Measurements from ENCODE around the gene TLR7. TPM values are rescaled to one million over a fixed set of nuclear protein-coding genes. Genes with fewer than 3 reads are reported as not detected.

The TLR7 gene
- under 1 TPM; 0.22 to 0.24 TPM for total RNA-seq

GRCh38 chrX:12866451-12867377, at the start of gene TLR7:
TSS of gene TLR7 (plus strand) at chrX:12867072. CDS start at chrX:12867579, 507 bp downstream.
- Histone ChIP-seq H3K36me3 (no peaks in the 10 kb centered on the region), H3K27ac (no peak within 1 kb of the TSS), H3K27me3 (no peaks in the 10 kb centered on the region), H3K9me3 (peaks cover 0 to 12% of the 10 kb centered on the region in 2 donors), H3K4me1 (no peaks in the 10 kb centered on the region), H3K4me3 (no peak within 1 kb of the TSS)
- DNase-seq (ENCODE audit: low spot score): no peak
- TF ChIP-seq, protein P1, sequence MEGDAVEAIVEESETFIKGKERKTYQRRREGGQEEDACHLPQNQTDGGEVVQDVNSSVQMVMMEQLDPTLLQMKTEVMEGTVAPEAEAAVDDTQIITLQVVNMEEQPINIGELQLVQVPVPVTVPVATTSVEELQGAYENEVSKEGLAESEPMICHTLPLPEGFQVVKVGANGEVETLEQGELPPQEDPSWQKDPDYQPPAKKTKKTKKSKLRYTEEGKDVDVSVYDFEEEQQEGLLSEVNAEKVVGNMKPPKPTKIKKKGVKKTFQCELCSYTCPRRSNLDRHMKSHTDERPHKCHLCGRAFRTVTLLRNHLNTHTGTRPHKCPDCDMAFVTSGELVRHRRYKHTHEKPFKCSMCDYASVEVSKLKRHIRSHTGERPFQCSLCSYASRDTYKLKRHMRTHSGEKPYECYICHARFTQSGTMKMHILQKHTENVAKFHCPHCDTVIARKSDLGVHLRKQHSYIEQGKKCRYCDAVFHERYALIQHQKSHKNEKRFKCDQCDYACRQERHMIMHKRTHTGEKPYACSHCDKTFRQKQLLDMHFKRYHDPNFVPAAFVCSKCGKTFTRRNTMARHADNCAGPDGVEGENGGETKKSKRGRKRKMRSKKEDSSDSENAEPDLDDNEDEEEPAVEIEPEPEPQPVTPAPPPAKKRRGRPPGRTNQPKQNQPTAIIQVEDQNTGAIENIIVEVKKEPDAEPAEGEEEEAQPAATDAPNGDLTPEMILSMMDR (IDR thresholded peaks at IDR 0.05): no peak

GRCh38 chrX:12817528-12817927, 49.3 kb upstream of the TLR7 start:
- H3K4me3 ChIP-seq: no peak overlapping the region
- H3K36me3 ChIP-seq: no peaks in the 10 kb centered on the region
- no peaks in the 10 kb centered on the region for H3K27me3 ChIP-seq
- H3K27ac ChIP-seq: no peak overlapping the region
- no peak for DNase-seq (ENCODE audit: low spot score)
- H3K4me1 ChIP-seq: no peaks in the 10 kb centered on the region
- TF ChIP-seq, protein P1 (IDR thresholded peaks at IDR 0.05): no peak
- no peaks in the 10 kb centered on the region for H3K9me3 ChIP-seq

GRCh38 chrX:12819222-12819621, 47.6 kb upstream of the TLR7 start:
- no peaks in the 10 kb centered on the region for H3K9me3 ChIP-seq
- no peaks in the 10 kb centered on the region for H3K27me3 ChIP-seq
- no peak overlapping the region for H3K27ac ChIP-seq
- no peak for DNase-seq (ENCODE audit: low spot score)
- TF ChIP-seq, protein P1 (IDR thresholded peaks at IDR 0.05): no peak
- H3K4me1 ChIP-seq: no peaks in the 10 kb centered on the region
- no peak overlapping the region for H3K4me3 ChIP-seq
- no peaks in the 10 kb centered on the region for H3K36me3 ChIP-seq

DNA sequence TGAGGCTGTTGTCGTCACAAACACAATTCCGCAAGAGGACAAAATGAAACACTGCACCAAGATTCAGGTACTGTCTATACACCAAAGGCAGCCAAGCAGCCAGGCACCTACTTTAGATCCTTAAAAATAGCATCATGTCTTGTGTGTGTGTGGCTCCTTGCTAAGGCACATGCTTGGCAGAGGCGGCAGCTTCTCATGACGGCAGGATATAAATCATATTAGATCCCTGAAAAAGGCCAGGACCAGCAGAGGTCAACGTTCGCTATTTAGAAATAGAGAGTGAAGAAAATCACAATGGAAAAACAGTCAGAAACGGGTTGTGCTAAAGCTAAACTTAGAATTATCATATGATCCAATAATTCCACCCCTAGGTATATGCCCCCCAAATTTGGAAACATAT, 46.1 kb upstream of the TLR7 start:
- H3K36me3 ChIP-seq: no peaks in the 10 kb centered on the region

GRCh38 chrX:12824944-12825343, 41.9 kb upstream of the TLR7 start:
- TF ChIP-seq, protein P1 (IDR thresholded peaks at IDR 0.05): no peak
- H3K4me1 ChIP-seq: no peaks in the 10 kb centered on the region

More for the DNA sequence above, 46.1 kb upstream of the TLR7 start:
- no peaks in the 10 kb centered on the region for H3K27me3 ChIP-seq
- TF ChIP-seq, protein P1 (IDR thresholded peaks at IDR 0.05): no peak
- no peak for DNase-seq (ENCODE audit: low spot score)
- H3K27ac ChIP-seq: no peak overlapping the region
- no peaks in the 10 kb centered on the region for H3K4me1 ChIP-seq
- no peaks in the 10 kb centered on the region for H3K9me3 ChIP-seq
- H3K4me3 ChIP-seq: no peak overlapping the region

More at GRCh38 chrX:12824944-12825343, 41.9 kb upstream of the TLR7 start:
- Histone ChIP-seq H3K9me3 (no peaks in the 10 kb centered on the region), H3K27me3 (no peaks in the 10 kb centered on the region), H3K36me3 (no peaks in the 10 kb centered on the region), H3K4me3 (no peak overlapping the region), H3K27ac (no peak overlapping the region)
- no peak for DNase-seq (ENCODE audit: low spot score)
